HL-60 (cell line): Measurements from ENCODE around the gene PDAP1.

Experiments
- CTCF ChIP-seq: IDR thresholded peaks from one replicate; pipeline ENCODE4 v1.5.1; 2011; ENCODE audit warnings: low read length, control low read depth, inconsistent platforms; ENCODE audit not compliant: insufficient read depth
- GABPA ChIP-seq: IDR thresholded peaks from 2 replicates; pipeline ENCODE4 v1.6.1; 2012; ENCODE audit warnings: low read depth

- TF ChIP-seq CTCF = no peak
- TF ChIP-seq GABPA = no peak
These were observed 47.9 kb upstream of the PDAP1 start for GRCh38 chr7:99456288-99456687.
